WTC11 (cell line): ENCODE data around the gene DHDDS.

ENCODE experiments used
- ATF2 ChIP-seq: sonication (generic); formaldehyde crosslinking; IDR thresholded peaks from 2 replicates; pipeline ENCODE4 v1.8.1; 2022; ENCODE audit warnings: low read depth, missing genetic modification reagents, borderline replicate concordance
- CTCF ChIP-seq: fragments of 200-600 bp; IDR thresholded peaks from 2 replicates; pipeline ENCODE4 v1.8.0; 2022; ENCODE audit warnings: antibody characterized with exemption
- JUN ChIP-seq: sonication (generic); formaldehyde crosslinking; IDR thresholded peaks from 2 replicates; pipeline ENCODE4 v1.8.0; 2023; ENCODE audit warnings: mild to moderate bottlenecking, missing genetic modification reagents
- NFE2L1 ChIP-seq: sonication (generic); formaldehyde crosslinking; IDR thresholded peaks from 2 replicates; pipeline ENCODE4 v1.8.1; 2023; ENCODE audit warnings: missing genetic modification reagents
- SP1 ChIP-seq: sonication (generic); formaldehyde crosslinking; conservative IDR thresholded peaks from 2 replicates; pipeline ENCODE4 v1.8.1; 2022; ENCODE audit warnings: missing genetic modification reagents
- ZNF532 ChIP-seq: fragments of 250-450 bp; sonication (Bioruptor Pico); IDR thresholded peaks from 2 replicates; pipeline ENCODE4 v1.9.0; 2021; ENCODE audit warnings: mild to moderate bottlenecking, borderline replicate concordance
- TF ChIP-seq, protein P1 (sequence below): sonication (generic); formaldehyde crosslinking; IDR thresholded peaks from 2 replicates; pipeline ENCODE4 v1.8.0; 2022; ENCODE audit warnings: mild to moderate bottlenecking, missing genetic modification reagents
- TF ChIP-seq, protein P2 (sequence below): sonication (generic); formaldehyde crosslinking; IDR thresholded peaks from 2 replicates; pipeline ENCODE4 v1.8.1; 2023; ENCODE audit warnings: mild to moderate bottlenecking, missing genetic modification reagents, moderate library complexity

- TF ChIP-seq SP1 (CRISPR knock-in tag) (no peak), ATF2 (no peak), NFE2L1 (CRISPR knock-in tag) (no peak), JUN (CRISPR knock-in tag) (no peak), CTCF (no peak), ZNF532 (CRISPR knock-in tag) (no peak)
- TF ChIP-seq, protein P1, sequence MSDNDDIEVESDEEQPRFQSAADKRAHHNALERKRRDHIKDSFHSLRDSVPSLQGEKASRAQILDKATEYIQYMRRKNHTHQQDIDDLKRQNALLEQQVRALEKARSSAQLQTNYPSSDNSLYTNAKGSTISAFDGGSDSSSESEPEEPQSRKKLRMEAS (CRISPR knock-in tag): no peak
- TF ChIP-seq, protein P2, sequence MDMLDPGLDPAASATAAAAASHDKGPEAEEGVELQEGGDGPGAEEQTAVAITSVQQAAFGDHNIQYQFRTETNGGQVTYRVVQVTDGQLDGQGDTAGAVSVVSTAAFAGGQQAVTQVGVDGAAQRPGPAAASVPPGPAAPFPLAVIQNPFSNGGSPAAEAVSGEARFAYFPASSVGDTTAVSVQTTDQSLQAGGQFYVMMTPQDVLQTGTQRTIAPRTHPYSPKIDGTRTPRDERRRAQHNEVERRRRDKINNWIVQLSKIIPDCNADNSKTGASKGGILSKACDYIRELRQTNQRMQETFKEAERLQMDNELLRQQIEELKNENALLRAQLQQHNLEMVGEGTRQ (CRISPR knock-in tag): no peak
Measured at GRCh38 chr1:26469558-26469957, 37.4 kb downstream of the DHDDS start.
